ENCODE measurements around the gene MAGI3.
"Not testable (repeated sequence)": the region's sequence is repeated elsewhere in the genome, so short reads cannot be mapped to it uniquely, and the experiment has no call there.

The MAGI3 gene

GRCh38 chr1:113415310-113416070 is 25.2 kb downstream of the MAGI3 start:
- H3K4me3 ChIP-seq (ENCODE audit: low read depth, low read length): no peak overlapping the region
- TF ChIP-seq CTCF (IDR thresholded peaks at IDR 0.05; ENCODE audit: low read depth, low read length): no peak

GRCh38 chr1:113416071-113416470 is 25.8 kb downstream of the MAGI3 start:
- H3K4me3 ChIP-seq (ENCODE audit: low read depth, low read length): not testable (repeated sequence)

GRCh38 chr1:113416496-113416895 is 26.2 kb downstream of the MAGI3 start:
- no peak overlapping the region for H3K4me3 ChIP-seq (ENCODE audit: low read depth, low read length)
- TF ChIP-seq CTCF (IDR thresholded peaks at IDR 0.05; ENCODE audit: low read depth, low read length): no peak

GRCh38 chr1:113422315-113423068 is 32.2 kb downstream of the MAGI3 start:
- no peak for TF ChIP-seq CTCF (IDR thresholded peaks at IDR 0.05; ENCODE audit: low read depth, low read length)

GRCh38 chr1:113423826-113424225 is 33.5 kb downstream of the MAGI3 start:
- H3K4me3 ChIP-seq (ENCODE audit: low read depth, low read length): no peak overlapping the region
- TF ChIP-seq CTCF (IDR thresholded peaks at IDR 0.05; ENCODE audit: low read depth, low read length): no peak

More at GRCh38 chr1:113422315-113423068, 32.2 kb downstream of the MAGI3 start:
- H3K4me3 ChIP-seq (ENCODE audit: low read depth, low read length): no peak overlapping the region

- H3K4me3 ChIP-seq (ENCODE audit: low read depth, low read length): no peak overlapping the region
- TF ChIP-seq CTCF (IDR thresholded peaks at IDR 0.05; ENCODE audit: low read depth, low read length): no peak
These were observed 39.3 kb downstream of the MAGI3 start for GRCh38 chr1:113429461-113430153.

- no peak for TF ChIP-seq CTCF (IDR thresholded peaks at IDR 0.05; ENCODE audit: low read depth, low read length)
These were observed 42.9 kb downstream of the MAGI3 start for GRCh38 chr1:113433184-113433583.

More at GRCh38 chr1:113433184-113433583, 42.9 kb downstream of the MAGI3 start:
- H3K4me3 ChIP-seq (ENCODE audit: low read depth, low read length): no peak overlapping the region
